H9 (cell line): ENCODE measurements around the gene THSD4. TPM values are rescaled to one million over a fixed set of nuclear protein-coding genes. Genes with fewer than 3 reads are reported as not detected.

Source experiments
- DNase-seq: peaks from one replicate; pipeline ENCODE4 v3.0.0-alpha.2; 2017
- H2AFZ ChIP-seq: one replicate; pipeline ENCODE4 v1.6.1; 2013; ENCODE audit warnings: mild to moderate bottlenecking, low read length, control low read depth, moderate library complexity
- H2AK5ac ChIP-seq: 2 replicates; pipeline ENCODE4 v1.6.1; 2013; ENCODE audit warnings: low read length, control low read depth, mixed read lengths; ENCODE audit not compliant: insufficient read length
- H2BK120ac ChIP-seq: one replicate; pipeline ENCODE4 v1.6.1; 2013; ENCODE audit warnings: low read depth, mild to moderate bottlenecking, low read length, control low read depth, inconsistent platforms; ENCODE audit not compliant: poor library complexity, severe bottlenecking
- H2BK12ac ChIP-seq: 2 replicates; pipeline ENCODE4 v1.6.1; 2013; ENCODE audit warnings: low read length, control low read depth, mixed read lengths, low read depth; ENCODE audit not compliant: insufficient read length
- H2BK15ac ChIP-seq: 2 replicates; pipeline ENCODE4 v1.6.1; 2013; ENCODE audit warnings: low read depth, low read length, control low read depth
- H2BK20ac ChIP-seq: one replicate; pipeline ENCODE4 v1.6.1; 2013; ENCODE audit warnings: low read depth, mild to moderate bottlenecking, low read length, control low read depth, inconsistent platforms; ENCODE audit not compliant: poor library complexity, severe bottlenecking
- H2BK5ac ChIP-seq: 2 replicates; pipeline ENCODE4 v1.6.1; 2013; ENCODE audit warnings: low read length, control low read depth, mixed read lengths; ENCODE audit not compliant: insufficient read length
- H3K14ac ChIP-seq: 2 replicates; pipeline ENCODE4 v1.6.1; 2013; ENCODE audit warnings: low read length, control low read depth; ENCODE audit not compliant: insufficient read depth
- H3K18ac ChIP-seq: 2 replicates; pipeline ENCODE4 v1.6.1; 2013; ENCODE audit warnings: low read depth, mild to moderate bottlenecking, mixed read lengths, low read length, control low read depth; ENCODE audit not compliant: insufficient read length
- H3K23ac ChIP-seq: 2 replicates; pipeline ENCODE4 v1.6.1; 2013; ENCODE audit warnings: low read length, control low read depth, mixed read lengths, low read depth; ENCODE audit not compliant: insufficient read length
- H3K23me2 ChIP-seq: 2 replicates; pipeline ENCODE4 v1.6.1; 2013; ENCODE audit warnings: low read depth, mild to moderate bottlenecking, mixed read lengths, low read length, control low read depth; ENCODE audit not compliant: insufficient read length, poor library complexity, severe bottlenecking
- H3K27ac ChIP-seq: 2 replicates; pipeline ENCODE4 v1.5.1; 2013; ENCODE audit warnings: low read length, control low read depth, mixed read lengths, low read depth; ENCODE audit not compliant: insufficient read length
- H3K27me3 ChIP-seq: 2 replicates; pipeline ENCODE4 v1.6.1; 2013; ENCODE audit warnings: low read length, control low read depth, inconsistent platforms; ENCODE audit not compliant: insufficient read depth
- H3K4ac ChIP-seq: 2 replicates; pipeline ENCODE4 v1.6.1; 2013; ENCODE audit warnings: low read depth, mild to moderate bottlenecking, control low read depth, inconsistent platforms, low read length, moderate library complexity
- H3K4me1 ChIP-seq: 2 replicates; pipeline ENCODE4 v1.6.1; 2013; ENCODE audit warnings: low read length, control low read depth, inconsistent platforms; ENCODE audit not compliant: insufficient read depth
- H3K4me2 ChIP-seq: 2 replicates; pipeline ENCODE4 v1.6.1; 2013; ENCODE audit warnings: low read length, control low read depth, mixed read lengths; ENCODE audit not compliant: insufficient read length, insufficient read depth
- H3K56ac ChIP-seq: 2 replicates; pipeline ENCODE4 v1.6.1; 2013; ENCODE audit warnings: low read depth, mild to moderate bottlenecking, mixed read lengths, low read length, control low read depth; ENCODE audit not compliant: insufficient read length
- H3K79me1 ChIP-seq: 2 replicates; pipeline ENCODE4 v1.6.1; 2013; ENCODE audit warnings: low read depth, mild to moderate bottlenecking, moderate library complexity, low read length, control low read depth, inconsistent platforms; ENCODE audit not compliant: insufficient read depth, poor library complexity, severe bottlenecking
- H3K79me2 ChIP-seq: 2 replicates; pipeline ENCODE4 v1.6.1; 2013; ENCODE audit warnings: low read length, control low read depth, inconsistent platforms; ENCODE audit not compliant: insufficient read depth
- H3K9ac ChIP-seq: 2 replicates; pipeline ENCODE4 v1.6.1; 2013; ENCODE audit warnings: low read length, control low read depth, mixed read lengths; ENCODE audit not compliant: insufficient read length; ENCODE audit errors: extremely low read depth
- H3K9me3 ChIP-seq: one replicate; pipeline ENCODE4 v1.6.1; 2013; ENCODE audit warnings: low read depth, low read length, inconsistent platforms; ENCODE audit not compliant: control insufficient read depth
- H3T11ph ChIP-seq: one replicate; pipeline ENCODE4 v1.6.1; 2013; ENCODE audit warnings: mild to moderate bottlenecking, low read length, control low read depth, inconsistent platforms
- H4K20me1 ChIP-seq: one replicate; pipeline ENCODE4 v1.6.1; 2013; ENCODE audit not compliant: control insufficient read depth, insufficient read length, insufficient read depth
- H4K5ac ChIP-seq: 2 replicates; pipeline ENCODE4 v1.6.1; 2013; ENCODE audit warnings: low read depth, mild to moderate bottlenecking, mixed read lengths, low read length, control low read depth; ENCODE audit not compliant: insufficient read length
- H4K8ac ChIP-seq: replicated peaks from 2 replicates; pipeline ENCODE4 v1.6.1; 2013; ENCODE audit warnings: low read length, control low read depth, mixed read lengths, low read depth; ENCODE audit not compliant: insufficient read length
- H4K91ac ChIP-seq: 2 replicates; pipeline ENCODE4 v1.6.1; 2013; ENCODE audit warnings: low read depth, mild to moderate bottlenecking, moderate library complexity, mixed read lengths, low read length, control low read depth; ENCODE audit not compliant: insufficient read length
- H3K27ac Mint-ChIP-seq, 3 experiments: 2 replicates in 2 of 3; 3 replicates in 1 of 3; pipeline ENCODE4 v1.8.0; 2020 to 2021; ENCODE audit warnings: mixed read lengths in 3 of 3, mild to moderate bottlenecking in 1 of 3, moderate library complexity in 1 of 3
- H3K27me3 Mint-ChIP-seq: 2 replicates; pipeline ENCODE4 v1.8.0; 2021; ENCODE audit warnings: low read depth, mild to moderate bottlenecking, moderate library complexity, mixed read lengths
- H3K36me3 Mint-ChIP-seq, 3 experiments: 2 replicates in 2 of 3; 3 replicates in 1 of 3; pipeline ENCODE4 v1.8.0; 2020 to 2021; ENCODE audit warnings: low read depth in 3 of 3, mixed read lengths in 3 of 3; ENCODE audit not compliant: insufficient read depth in 1 of 3
- H3K4me1 Mint-ChIP-seq, 2 experiments: 2 replicates each; pipeline ENCODE4 v1.8.0; 2020; ENCODE audit warnings: mixed read lengths in 2 of 2
- H3K4me3 Mint-ChIP-seq, 2 experiments: 2 replicates in 1 of 2; 3 replicates in 1 of 2; pipeline ENCODE4 v1.8.0; 2020 to 2021; ENCODE audit warnings: mild to moderate bottlenecking in 2 of 2, mixed read lengths in 2 of 2, moderate library complexity in 1 of 2
- H3K9me3 Mint-ChIP-seq, 2 experiments: 2 replicates in 1 of 2; 3 replicates in 1 of 2; pipeline ENCODE4 v1.8.0; 2020; ENCODE audit warnings: mild to moderate bottlenecking in 2 of 2, mixed read lengths in 2 of 2, moderate library complexity in 1 of 2
- WGBS: extraction: QIAGEN DNeasy Blood & Tissue Kit; methylation state at CpG from one replicate; pipeline ENCODE4 v1.1.7; 2013; ENCODE audit warnings: missing lambda C conversion rate, low lambda C conversion rate, mixed read lengths; ENCODE audit not compliant: insufficient read length; ENCODE audit errors: extremely low coverage; 5-methylcytosine and 5-hydroxymethylcytosine counted together
- total RNA-seq: library from RNA; stranded (reverse); gene quantifications from 2 replicates; pipeline ENCODE4 v1.2.1, GENCODE V29; 2021
- TF ChIP-seq, protein P1 (sequence below): fragments of 200-600 bp; sonication (generic); conservative IDR thresholded peaks from 3 replicates; pipeline ENCODE4 v1.8.0; 2021; ENCODE audit warnings: antibody characterized with exemption, mild to moderate bottlenecking

THSD4 gene
- total RNA-seq, 1 experiment from 2014 or later = 5.5 TPM

DNA sequence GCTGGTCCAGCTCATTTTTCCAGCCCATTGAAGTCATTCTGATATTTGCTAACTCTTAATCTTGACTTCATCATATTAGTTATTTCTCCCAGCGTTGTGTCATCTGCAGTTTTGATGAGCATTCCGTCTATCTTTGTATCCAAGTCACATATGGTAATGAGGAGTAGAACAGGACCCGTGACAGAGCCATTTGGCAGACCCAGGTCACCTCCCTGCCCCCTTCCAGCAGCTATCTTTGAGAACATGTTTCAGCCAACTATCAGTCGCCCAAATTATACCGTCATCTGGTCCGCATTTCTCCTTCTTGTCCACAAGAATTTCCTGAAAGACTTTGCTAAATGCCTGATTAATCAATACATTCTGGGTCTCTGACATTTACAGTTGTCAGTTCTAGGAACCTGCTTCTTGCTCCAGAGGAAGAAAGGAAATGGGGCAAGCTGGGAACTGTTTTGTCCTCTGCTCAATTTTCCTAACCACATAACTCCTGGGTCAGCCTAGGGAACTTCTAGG is 347.9 kb downstream of the THSD4 start:
- Histone ChIP-seq H2BK120ac (no peak overlapping the region), H3K27me3 (no peaks in the 10 kb centered on the region), H2AK5ac (no peak overlapping the region), H4K20me1 (no peaks in the 10 kb centered on the region), H2BK12ac (no peak overlapping the region), H2AFZ (no peak overlapping the region), H3K27ac (no peak overlapping the region), H3K79me2 (no peaks in the 10 kb centered on the region), H3K79me1 (no peaks in the 10 kb centered on the region), H3K9ac (no peak overlapping the region), H3K18ac (no peak overlapping the region), H4K91ac (no peak overlapping the region), H3K23ac (no peak overlapping the region), H3K4me2 (no peak overlapping the region), H2BK5ac (no peak overlapping the region), H3K14ac (no peak overlapping the region), H3K4me1 (no peaks in the 10 kb centered on the region), H3T11ph (no peak overlapping the region), H2BK15ac (no peak overlapping the region), H3K9me3 (no peaks in the 10 kb centered on the region), H3K56ac (no peak overlapping the region), H3K23me2 (no peaks in the 10 kb centered on the region), H2BK20ac (no peak overlapping the region), H4K8ac (no peak overlapping the region), H3K4ac (no peak overlapping the region), H4K5ac (no peak overlapping the region)
- WGBS = no CpG with 5 or more reads among the region's 6 CpGs
- Mint-ChIP-seq H3K36me3 (peaks cover 4 to 12% (median 7%) of the 10 kb centered on the region in 3 experiments; a peak in 6 of 7 replicates), H3K27ac (no peak overlapping the region), H3K9me3 (peaks cover 7 to 9% of the 10 kb centered on the region in 2 experiments; a peak in 4 of 5 replicates), H3K4me1 (peaks cover 19 to 23% of the 10 kb centered on the region in 2 experiments), H3K27me3 (no peaks in the 10 kb centered on the region), H3K4me3 (no peak overlapping the region)
- TF ChIP-seq, protein P1, sequence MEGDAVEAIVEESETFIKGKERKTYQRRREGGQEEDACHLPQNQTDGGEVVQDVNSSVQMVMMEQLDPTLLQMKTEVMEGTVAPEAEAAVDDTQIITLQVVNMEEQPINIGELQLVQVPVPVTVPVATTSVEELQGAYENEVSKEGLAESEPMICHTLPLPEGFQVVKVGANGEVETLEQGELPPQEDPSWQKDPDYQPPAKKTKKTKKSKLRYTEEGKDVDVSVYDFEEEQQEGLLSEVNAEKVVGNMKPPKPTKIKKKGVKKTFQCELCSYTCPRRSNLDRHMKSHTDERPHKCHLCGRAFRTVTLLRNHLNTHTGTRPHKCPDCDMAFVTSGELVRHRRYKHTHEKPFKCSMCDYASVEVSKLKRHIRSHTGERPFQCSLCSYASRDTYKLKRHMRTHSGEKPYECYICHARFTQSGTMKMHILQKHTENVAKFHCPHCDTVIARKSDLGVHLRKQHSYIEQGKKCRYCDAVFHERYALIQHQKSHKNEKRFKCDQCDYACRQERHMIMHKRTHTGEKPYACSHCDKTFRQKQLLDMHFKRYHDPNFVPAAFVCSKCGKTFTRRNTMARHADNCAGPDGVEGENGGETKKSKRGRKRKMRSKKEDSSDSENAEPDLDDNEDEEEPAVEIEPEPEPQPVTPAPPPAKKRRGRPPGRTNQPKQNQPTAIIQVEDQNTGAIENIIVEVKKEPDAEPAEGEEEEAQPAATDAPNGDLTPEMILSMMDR = no peak
- no peak for DNase-seq
